HG03565 (cell line): ENCODE data around the gene GRK4.
"Not testable (repeated sequence)": the region's sequence is repeated elsewhere in the genome, so short reads cannot be mapped to it uniquely, and the experiment has no call there.

Source experiments
- ATAC-seq: cut with Tn5 transposase; IDR thresholded peaks from one replicate; pipeline ENCODE4 v1.9.1; 2021; ENCODE audit warnings: mild to moderate bottlenecking, moderate library complexity; ENCODE audit not compliant: unreplicated experiment

GRK4 gene

DNA sequence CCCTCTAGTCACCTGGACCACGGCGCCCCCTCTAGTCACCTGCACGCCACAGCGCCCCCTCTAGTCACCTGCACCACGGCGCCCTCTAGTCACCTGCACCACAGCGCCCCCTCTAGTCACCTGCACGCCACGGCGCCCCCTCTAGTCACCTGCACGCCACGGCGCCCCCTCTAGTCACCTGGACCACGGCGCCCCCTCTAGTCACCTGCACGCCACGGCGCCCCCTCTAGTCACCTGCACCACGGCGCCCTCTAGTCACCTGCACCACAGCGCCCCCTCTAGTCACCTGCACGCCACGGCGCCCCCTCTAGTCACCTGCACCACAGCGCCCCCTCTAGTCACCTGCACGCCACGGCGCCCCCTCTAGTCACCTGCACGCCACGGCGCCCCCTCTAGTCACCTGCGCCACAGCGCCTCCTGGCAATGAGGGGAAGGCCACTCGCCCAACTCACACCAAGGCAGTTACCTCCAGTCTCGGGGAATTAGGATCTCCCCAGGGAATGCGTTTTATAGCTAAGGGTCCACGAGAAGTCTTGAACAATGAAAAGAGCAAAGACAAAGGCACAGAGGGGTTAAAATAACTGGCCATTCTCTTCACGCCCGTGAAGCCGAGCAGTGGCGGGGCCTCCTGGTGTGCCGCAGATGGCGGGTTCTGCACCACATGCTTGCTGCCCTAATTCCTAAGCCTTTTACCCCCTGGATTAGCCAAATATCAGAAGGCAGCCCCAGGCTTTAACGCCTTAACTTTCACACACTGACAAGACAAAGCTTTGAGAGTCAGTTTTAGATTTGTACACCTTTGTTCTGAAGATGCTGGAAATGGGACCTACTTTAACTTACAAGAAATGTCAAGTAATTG is 8.0 kb upstream of the GRK4 start:
- ATAC-seq = not testable (repeated sequence)

DNA sequence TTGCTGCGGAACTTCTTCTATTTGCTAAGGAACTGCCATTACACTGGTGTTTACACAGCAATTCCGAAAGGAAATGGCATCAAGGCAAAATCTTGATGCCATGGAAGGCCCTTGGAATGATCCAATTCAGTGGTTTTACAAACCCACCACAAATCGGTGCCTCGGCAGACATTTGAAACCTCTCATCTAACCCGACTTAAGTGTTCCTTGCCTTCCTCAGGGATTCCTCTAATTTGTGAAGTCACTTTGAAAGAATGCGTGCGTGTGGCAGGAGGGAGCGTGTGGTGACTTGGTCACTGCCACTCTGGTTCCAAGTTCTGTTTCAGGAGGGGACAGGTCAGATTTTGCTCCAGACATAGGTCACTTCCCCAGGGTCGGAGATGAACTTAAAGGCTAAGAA is 4.9 kb upstream of the GRK4 start:
- ATAC-seq = no peak

DNA sequence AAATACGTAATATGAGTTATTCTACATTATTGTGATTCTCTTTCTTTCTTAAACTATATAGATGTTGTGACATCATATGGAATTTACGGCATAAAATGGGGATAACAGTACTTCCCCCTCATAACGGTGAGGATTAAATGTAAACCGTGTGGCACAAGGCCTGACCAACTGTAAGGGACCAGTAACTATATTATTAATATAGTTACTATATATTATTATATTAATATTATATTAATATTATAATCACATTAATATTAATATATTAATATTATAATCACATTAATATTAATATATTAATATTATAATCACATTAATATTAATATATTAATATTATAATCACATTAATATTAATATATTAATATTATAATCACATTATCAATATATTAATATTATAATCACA is 2.9 kb upstream of the GRK4 start:
- ATAC-seq = not testable (repeated sequence)

DNA sequence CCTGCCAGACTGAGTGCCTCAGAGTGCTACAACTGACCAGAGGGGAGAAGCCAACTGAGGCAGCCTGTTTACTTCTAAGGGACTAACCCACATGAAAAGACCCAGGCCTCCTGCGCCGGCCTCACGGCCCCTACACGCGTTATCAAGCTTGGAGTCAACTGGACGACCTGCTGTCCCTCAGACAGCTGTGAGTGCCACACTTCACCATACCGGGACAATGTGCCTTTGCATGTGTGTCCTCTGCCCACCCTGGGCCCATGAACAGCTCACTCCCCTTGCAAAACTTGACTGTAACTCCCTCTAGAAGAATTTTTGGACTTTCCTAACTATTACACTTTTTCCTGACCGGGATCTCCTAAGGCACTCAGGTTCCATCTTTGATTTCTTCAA is 2.0 kb upstream of the GRK4 start:
- no peak for ATAC-seq

DNA sequence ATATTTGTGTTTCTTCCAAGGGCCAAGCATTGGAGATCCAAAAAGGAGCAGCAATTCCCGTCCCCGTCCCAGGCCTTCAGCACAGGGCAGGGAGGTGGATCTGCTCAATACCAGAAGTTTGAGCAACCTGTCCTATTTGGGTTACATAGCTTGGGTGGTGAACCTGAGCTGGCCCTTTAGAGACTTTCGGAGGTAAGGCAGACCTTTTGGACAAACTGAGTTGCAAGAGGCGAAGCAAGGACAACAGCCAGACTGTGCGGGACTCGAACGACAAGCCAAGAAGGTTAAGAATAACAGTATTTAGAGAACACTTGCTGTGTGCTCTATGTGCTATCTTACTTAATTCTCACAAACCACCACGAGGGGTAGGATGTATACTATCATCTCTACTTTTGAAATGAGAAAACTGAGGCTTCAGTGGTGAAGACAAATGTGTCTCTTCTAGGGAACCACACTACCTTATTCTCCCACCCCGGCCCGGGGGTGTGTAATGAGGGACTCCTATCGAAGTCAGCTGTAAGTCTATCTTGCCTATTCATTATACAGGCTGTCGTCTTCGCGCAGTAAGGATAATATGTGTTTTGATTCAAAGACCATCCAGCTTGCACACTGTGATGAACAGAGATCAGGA is 1.4 kb upstream of the GRK4 start:
- no peak for ATAC-seq

DNA sequence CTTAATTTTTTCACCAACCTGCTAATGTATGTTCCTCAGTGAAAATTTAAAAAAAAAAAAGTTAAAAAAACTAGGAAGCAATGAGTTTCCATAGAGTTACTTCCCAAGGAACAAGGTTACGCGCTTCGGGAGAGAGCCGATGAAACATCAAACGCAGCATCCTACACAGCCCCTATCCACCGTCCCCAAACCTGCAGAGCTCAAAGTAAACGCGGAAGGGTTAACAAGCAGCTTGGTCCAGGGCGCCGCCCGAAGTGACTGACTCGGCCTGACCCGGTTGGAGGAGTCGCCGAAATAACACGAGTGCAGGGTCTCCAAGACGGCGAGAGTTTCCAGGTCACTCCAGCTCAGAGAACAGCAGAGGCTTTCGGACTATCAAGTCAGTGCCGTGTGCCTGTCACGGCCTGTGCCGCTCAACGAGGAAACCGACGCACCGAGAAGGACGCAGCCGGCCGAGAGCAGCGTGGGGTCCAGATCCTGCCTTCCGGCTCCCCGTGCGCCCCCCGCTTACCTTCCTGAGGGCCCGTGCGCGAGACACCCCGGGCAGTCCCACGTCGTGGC is 677 bp upstream of the GRK4 start:
- ATAC-seq = peak; percentile 0

DNA sequence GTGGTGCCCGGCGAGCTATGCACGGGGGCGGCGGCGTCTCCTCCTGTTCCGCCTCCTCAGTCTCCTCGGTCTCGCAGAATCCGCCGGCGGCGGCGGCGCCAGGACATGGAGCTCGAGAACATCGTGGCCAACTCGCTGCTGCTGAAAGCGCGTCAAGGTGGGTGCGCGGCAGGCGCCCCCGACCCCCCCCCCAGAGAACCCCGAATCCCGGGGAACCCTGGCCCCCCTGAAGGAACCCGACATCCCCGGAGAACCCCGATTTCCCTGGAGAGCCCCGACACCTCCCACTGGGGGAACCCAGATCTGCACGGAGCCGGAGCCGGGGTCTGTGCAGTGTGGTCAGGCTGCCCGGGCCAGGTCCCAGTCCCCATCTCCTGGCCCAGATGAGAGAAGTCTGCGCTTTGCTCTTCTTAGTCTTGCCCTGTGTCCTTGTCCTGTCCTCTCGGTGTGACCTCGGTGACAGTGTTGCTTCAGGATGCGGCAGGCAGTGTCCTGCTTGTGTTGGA is 648 bp downstream of the GRK4 start:
- peak; percentile 8 for ATAC-seq

DNA sequence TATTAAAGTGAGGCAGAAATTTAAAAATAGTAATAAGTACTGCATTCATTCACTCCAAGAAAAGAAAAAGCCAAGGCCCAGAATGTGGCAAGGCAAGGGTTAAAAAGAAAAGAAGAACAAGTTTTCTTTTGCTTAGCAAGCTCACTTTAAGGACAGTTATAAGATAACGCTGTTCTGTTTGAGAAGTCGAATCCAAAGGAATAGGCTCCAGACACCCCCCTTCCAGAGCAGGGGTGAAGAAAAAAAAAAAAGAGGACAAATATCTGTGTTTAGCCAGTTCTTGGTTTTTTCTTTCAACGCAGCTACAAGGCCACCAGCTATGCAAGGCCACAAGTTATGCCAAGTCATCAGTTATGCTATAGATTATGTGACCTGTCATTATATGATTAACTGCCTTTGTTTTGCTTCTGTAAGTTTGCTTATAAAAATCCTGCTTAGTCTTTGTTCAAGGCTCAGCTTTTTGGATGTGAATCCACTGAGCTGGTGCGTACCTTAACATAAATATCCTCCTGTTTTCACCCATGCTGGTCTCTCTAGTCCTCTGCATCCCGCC is 1.4 kb downstream of the GRK4 start:
- no peak for ATAC-seq

DNA sequence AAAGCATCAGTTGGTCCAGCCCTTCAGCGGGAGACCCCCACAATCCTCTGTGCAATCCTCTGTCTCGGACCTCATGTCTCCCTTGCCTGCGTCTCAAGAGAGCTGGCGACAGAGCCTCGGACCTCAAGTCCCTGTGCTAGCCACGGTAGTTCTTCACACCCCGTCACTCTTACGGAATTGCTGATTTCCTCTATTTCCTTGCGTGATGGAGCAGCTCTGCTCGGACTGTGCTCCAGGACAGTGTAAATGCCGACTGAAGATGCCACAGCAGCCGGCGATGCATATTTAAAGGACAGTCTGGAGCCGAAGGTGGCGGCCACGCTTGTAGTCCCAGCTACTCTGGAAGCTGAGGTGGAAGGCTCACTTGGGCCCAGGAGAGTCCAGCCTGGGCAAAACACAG is 1.9 kb downstream of the GRK4 start:
- ATAC-seq = no peak

DNA sequence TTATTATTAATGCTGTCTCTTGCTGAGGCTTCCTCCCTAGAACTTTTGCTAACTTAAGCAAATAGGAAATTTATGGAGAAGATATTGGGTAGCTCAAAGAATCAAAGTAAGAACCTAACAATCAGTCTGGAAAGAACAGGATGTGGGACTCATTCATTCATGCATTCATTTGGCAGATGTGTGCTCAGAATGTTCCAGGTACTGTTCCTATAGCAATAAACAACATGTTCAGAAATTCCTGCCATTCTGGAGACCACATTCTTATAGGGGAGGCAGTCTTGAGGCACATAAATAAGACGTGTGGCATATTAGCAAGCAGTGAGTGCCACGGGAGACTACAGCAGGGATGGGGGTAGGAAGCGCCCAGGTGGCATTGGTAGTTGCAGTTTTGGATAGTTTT is 5.0 kb downstream of the GRK4 start:
- no peak for ATAC-seq

DNA sequence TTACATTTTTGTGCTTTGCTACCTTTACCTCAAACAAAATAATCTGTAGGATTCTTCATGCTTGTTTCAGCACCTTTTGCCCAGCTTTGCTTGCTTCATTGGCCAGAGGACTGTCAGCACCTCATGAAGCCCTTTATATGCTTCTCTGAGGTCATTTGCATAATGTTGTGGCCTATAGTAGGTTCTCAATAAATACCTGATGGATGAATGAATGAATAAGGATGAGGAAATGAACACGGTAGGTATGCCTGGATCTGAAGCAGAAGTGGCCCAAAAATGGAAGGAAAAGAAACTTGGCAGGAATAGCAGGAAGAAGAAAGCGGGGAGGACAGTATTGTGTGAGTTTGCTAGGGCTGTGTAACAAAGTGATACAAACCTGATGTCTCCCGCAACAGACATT is 7.9 kb downstream of the GRK4 start:
- ATAC-seq = no peak

DNA sequence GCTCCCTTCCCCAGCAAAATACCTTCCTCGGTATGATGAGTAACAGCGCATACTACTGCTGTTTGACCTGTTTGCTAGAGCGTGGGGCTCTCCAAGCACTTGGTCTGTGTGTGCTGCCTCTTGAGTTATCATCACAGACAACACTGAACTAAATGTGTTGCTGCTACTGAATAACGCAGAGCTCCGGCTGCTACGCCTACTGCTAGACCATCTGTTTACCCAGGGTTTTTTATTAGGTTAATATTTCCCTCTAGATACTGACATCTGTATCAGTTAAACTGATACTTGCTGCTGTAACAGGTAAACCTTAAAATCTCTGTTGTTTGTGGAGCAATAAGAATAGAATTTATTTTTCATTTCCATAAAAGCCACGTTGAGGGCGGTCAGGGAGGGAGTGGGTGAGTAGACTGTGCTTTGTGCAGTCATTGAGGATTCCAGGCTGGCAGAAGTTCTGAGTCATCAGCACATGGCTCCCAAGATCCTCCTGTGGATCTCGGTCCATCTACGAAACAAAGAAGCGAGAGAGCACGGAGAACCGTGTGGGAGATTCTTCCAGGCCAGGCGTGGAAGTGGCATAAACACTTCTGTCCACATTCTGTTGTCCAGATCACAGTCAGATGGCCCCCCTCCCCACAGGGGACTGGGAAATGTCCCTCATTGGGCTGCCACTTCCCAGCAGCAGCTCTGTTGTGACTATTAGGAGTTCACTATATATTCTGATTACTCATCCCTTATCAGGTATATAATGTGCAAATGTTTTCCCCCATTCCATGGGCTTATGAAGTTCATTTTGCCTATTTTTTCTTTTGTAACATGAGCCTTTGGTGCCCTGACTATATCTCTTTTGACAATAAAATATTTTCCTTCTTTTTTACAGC is 14.1 kb downstream of the GRK4 start:
- no peak for ATAC-seq

DNA sequence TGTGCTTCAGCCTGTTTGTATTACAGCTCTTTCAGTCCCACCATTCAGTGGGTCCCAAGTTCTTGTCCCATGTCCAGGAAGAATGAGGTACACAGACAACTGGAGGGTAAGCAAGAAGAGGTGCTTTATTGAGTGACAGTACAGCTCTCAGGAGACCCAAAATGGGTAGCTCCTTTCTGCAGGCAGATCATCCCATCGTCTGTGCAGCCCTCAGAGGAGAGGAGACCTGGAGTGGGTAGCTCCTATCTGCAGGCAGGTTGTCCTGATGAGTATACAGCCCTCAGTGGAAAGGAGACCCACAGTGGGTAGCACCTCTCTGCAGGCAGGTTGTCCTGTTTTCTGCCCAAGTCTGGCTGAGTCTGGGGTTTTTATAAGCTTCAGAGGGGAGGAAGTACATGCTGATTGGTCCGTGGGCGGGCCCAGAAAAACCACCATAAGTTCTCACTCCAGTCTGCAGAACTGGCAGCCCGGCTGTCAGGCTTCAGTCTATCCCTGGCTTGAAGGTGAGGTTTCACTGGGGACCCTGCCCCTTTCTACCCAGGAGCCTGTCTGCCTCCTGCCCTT is 18.0 kb downstream of the GRK4 start:
- no peak for ATAC-seq

DNA sequence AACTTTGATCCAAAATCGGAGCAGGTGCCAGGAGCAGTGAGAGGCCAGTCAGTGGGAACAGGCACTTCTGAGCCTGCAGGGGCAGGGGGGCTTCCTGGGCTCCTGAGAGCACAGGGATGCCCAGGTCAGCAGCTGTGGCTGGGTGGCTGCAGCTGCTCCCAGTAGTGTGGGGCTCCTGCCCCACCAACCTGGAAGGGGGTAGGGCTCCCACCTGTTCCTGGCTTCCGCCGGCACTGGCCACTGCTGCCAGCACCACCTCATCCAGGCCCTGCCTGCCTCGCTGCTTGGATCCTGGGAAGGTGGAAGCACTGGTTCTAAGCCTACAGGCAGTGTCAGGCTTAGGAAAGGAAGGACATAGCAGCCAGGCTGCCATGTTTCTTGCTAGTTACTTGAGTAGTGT is 18.6 kb downstream of the GRK4 start:
- no peak for ATAC-seq

DNA sequence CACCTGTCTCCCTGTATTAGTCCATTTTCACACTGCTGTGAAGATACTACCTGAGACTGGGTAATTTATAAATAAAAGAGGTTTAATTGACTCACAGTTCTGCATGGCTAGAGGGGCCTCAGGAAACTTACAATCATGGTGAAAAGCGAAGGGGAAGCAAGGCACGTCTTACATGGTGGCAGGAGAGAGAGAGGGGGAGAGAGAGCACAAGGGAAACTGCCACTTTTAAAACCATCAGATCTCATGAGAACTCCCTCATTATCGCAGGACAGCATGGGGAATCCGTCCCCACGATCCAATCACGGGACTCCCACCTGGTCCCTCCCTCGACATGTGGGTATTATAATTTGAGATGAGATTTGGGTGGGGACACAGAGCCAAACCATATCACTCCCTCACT is 20.3 kb downstream of the GRK4 start:
- not testable (repeated sequence) for ATAC-seq

DNA sequence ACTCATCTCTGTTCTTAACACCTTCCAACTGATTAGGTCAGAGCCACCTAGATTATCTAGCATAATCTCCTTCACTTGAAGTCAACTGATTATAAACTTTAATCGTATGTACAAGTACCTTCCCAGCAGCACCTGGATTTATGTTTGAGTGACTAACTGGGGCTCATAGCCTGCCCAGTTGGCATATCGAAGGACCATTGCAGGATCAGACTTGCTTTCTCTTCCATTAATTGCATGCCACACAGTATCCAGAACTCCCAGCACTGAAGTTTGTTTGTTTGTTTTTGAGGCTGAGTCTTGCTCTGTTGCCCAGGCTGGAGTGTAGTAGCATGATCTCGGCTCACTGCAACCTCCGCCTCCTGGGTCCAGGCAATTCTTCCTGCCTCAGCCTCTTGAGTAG is 27.9 kb downstream of the GRK4 start:
- ATAC-seq = no peak

DNA sequence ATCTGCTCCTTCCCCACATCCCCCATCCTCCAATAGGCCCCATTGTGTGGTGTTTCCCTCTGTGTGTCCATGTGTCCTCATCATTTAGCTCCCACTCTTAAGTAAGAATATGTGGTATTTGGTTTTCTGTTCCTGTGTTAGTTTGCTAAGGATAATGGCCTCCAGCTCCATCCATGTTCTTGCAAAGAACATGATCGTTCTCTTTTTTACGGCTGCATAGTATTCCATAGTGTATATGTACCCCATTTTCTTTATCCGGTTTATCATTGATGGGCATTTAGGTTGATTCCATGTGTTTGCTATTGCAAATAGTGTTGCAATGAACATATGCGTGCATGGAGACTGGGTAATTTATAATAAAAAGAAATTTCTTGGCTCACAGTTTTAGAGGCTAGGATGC is 31.5 kb downstream of the GRK4 start:
- no peak for ATAC-seq

DNA sequence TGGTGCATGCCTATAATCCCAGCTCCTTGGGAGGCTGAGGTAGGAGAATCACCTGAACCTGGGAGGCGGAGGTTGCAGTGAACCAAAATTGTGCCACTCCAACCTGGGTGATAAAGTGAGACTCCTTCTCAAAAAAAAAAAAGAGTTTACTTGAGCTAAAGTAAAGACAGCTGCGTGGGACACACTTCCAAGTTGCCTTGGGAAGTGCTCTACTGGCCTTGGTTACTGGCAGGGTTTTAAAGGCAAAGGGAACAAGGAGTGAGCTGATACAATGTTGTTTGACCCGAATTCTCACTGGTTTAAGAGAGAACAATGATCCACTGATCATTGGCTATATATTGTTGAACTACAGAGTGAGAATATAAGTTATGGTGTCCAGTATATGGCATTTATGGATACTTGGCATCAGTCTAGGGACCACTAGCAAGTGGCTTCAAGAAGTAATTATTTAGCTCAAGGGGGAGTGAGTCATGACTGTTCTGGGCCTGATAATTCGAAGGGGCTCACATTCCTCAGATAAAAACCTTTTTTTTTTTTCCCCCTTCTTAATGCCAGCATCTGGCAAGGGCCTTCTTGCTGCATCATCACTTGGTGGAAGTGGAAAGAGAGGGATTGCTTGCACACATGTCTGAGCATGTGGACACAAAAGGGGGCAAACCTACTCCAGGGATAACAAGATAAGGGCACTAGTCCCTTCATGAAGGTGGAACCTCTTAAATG is 32.3 kb downstream of the GRK4 start:
- ATAC-seq = no peak

DNA sequence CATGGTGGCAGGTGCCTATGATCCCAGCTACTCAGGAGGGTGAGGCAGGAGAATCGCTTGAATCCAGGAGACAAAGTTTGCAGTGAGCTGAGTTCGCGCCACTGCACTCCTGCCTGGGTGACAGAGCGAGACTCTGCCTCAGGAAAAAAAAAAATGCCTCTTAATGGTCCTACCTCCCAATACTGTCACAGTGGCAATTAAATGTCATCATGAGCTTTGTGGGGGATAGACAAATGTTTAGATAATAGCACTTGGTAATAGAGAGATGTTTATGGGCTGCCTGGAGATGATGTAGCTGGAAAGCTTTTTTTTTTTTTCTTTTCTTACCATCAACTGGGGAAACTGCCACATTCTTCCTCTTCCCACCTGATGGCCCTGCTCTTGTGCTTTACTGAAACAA is 33.0 kb downstream of the GRK4 start:
- no peak for ATAC-seq

DNA sequence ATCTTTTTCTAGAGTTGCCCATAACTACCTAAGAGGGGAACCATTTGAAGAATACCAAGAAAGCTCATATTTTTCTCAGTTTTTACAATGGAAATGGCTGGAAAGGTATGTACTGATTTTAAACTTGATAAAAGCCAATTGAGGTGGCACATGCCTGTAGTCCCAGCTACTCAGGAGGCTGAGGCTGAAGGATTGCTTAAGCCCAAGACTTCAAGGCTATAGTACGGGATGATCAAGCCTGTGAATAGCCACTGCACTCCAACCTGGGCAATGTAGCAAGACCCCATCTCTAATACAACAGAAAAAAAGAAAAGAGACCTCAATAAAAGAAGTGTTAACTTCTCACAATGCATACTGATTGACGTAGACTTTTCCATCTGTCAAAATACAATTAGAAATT is 44.4 kb downstream of the GRK4 start:
- no peak for ATAC-seq
